GM19468 (cell line): ENCODE data around the gene GNA12.
A peak's percentile ranks its signal among the peaks of the same experiment; 100 is the strongest.

ENCODE experiments used
- ATAC-seq: cut with Tn5 transposase; IDR thresholded peaks from one replicate; pipeline ENCODE4 v1.9.1; 2021; ENCODE audit warnings: mild to moderate bottlenecking, moderate library complexity, moderate number of reproducible peaks; ENCODE audit not compliant: unreplicated experiment; ENCODE audit errors: extremely low read depth

The GNA12 gene

DNA sequence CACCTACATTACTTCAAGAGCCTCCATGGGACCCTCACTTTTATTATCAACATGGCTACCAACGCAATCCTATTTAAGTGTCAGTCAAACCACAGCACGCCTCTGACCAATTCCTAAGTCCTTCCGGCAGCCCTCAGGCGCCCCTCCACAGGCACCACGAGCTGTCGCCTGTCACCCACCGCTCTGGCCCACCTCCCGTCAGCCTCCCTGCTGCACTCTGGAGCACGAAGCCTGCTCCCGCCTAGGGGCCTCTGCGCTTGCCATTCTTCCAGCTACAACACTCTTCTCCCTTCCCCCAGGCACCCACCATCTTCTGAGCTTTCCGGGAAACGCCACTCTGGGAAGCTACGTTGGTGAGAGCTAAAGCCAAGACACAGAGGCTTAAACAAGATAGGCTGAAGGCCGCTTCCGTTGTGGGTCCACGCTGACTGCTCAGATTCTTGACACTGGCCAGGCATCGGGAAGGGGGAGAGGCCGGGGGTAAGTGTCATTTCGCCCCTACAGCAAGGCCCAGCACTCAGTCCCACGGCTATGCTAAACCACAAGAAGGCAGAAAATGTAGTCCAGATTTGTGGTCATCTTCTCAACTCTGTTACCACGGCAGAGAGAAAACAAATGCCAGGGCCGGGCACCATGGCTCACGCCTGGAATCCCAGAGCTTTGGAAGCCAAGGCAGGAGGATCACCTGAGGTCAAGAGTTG is 56.7 kb downstream of the GNA12 start:
- ATAC-seq: no peak

DNA sequence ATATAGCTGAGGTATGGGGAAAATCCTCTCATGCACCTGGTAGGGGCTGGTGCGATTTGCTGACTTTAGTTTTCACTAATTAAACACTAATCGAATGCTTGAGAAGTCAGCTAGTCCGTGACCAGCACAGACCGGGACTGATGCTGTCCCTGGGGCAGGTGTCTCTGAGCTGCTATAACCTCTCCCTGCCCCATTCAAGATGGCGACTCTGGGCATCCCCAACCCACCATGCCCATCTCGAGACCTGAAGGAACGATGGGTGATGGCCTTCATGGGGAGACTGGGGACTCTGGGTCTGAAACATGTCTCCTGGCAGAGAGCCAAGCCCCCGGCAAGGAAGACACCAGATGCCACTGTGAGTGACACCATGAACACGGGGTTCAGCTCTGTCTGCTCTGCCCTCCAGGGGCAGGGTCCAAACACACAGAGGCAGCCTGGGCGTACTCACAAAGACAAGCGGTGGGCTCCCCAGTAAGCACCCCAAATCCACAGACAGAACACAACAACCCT is 57.4 kb downstream of the GNA12 start:
- no peak for ATAC-seq

DNA sequence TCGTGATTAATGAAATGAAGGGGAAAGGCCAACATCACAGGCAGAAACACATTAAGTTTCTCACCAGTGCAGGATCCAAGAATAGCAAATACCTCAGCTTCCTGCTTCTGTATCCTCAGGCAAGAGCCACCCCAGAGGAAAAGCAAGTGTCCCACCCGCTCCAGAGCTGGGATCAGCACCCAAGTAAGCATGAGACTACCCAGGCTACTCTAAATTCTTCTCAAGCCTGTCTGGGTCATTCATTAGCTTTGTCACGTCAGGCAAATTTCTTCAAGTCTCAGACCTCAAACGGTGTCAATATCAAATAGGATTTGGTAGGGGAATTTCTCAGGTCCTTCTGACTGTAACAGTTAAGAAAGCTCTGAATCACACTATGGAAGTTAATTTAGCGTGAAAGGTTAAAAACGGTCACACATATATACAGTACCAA is 59.0 kb downstream of the GNA12 start:
- ATAC-seq: peak; percentile 24

DNA sequence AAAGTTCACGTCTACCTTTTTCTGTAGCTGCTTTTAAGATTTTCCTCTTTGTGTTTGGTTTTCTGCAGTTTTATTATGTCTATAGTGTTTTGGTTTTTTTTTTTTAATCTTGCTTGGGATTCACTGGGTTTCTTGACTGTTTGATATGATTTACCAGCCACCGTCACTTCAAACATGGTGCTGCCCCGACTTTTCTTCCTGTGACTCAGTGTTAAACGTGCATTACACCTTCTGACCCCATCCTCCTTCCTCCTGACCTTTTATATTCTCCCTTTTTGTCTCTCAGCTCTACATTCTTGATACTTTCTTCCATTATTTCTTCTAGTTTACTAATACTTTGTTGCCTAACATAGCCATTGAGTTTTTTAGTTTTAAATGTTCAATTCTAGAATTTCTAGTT is 61.5 kb downstream of the GNA12 start:
- no peak for ATAC-seq

DNA sequence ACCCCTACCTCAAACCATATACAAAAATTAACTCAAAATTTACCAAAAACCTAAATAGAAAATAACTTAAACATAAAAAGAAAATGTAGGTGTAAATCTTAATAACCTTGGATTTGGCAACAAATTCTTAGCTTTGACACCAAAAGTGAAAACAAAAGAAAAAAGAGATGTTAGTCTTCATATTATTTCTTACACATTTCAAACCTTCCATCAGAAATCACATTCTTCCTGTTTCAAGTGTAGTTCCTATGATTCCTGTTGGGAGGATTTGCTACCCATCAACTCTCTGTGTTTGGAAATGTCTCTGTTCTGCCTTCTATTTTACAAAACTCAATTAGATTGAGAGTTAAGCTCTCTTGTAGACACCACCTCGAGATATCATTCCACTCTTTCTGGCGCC is 62.0 kb downstream of the GNA12 start:
- ATAC-seq: no peak

DNA sequence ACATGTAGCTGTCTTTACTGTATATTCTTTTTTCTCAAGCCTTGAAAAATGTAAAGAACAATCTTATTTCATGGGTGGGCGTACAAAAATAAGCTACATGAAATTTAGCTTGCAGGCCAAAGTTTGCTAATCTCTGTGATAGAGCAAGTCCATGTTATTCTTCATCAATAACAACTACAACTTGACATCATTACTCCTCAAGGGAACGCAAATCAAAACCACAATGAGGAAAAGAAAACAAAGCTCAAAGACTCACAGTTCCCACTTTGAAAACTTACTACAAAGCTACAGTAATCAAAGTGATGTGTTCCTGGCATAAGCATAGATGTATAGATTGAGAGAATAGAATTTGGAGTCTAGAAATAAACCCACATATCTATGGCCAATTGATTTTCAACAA is 62.5 kb downstream of the GNA12 start:
- ATAC-seq: no peak

DNA sequence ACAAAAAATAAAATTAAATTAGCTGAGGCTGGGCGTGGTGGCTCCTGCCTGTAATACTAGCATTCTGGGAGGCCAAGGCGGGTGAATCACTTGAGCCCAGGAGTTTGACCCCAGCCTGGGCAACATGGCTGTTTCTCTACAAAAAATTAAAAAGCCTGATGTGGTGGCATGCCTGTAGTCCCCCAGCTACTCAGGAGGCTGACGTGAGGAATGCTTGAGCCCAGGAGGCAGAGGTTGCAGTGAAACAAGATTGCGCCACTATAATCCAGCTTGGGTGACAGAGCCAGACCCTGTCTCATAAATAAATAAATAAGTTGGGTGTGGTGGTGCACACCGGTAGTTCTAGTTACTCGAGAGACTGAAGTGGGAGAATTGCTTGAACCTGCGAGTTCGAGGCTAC is 65.1 kb downstream of the GNA12 start:
- ATAC-seq: no peak

DNA sequence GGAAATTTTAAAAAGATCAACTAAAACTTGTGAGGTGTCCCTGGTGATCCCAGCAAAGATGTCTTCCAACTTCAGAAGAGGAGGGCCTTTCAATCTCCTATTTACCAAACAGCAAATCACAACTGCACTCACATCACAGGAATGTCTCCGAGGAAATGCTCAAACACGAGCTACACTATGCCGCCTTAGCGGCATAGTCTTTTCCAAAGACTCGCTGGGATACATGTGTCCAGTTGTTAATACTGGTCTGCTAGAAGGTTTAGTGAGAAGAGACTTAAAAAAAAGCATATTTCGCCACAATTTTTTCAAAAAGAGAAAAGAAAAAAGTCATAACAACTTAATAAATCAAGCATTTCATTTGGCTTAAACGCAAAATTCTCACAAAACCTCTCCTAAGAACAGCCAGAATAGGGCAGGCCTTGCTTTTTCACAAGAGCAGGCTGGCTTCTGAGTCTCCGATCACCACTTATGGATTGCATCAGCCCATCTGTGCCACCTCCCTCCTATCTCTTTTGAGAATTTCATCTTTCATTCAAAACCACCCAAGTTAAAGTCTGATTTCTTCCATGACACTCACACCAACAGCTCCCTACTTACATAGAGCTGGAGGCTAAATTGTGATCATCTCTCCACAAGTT is 66.1 kb downstream of the GNA12 start:
- no peak for ATAC-seq

DNA sequence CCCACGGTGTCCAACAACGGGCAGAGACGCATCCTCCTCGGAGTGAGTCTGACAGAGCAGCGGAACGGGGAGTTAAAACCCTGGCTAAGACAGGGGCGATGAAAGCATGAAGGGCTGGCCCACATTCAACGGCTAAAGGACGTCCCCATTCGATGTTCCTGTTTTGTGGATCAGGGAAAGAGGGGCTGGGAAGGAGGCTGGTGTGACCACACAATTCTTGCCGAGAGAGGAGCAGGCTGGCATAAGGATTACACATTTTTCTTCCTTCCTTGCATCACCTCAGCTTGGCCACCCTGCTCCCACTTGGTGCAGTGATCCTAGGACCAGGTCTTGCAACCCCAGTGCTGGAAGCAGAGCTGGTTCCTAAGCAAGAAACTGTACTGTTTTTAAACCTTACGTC is 67.7 kb downstream of the GNA12 start:
- no peak for ATAC-seq

DNA sequence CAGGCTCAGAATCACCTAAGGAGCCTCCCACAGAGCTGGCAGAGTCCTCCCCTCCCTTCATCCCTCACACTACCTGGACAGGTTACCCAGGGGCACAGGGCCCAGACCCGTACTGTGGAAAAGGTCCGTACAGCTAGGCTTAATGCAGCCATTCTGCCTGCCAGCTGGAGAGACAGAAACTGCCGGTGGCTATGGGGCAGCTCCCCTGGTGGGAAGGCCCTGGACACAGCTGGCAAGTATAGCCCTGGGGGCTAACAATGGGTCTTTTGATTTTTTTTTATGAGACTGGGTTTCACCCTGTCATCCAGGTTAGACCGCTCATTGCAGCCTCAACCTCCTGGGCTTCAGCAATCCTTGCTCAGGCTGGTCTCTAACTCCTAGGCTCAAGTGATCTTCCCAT is 68.3 kb downstream of the GNA12 start:
- no peak for ATAC-seq

DNA sequence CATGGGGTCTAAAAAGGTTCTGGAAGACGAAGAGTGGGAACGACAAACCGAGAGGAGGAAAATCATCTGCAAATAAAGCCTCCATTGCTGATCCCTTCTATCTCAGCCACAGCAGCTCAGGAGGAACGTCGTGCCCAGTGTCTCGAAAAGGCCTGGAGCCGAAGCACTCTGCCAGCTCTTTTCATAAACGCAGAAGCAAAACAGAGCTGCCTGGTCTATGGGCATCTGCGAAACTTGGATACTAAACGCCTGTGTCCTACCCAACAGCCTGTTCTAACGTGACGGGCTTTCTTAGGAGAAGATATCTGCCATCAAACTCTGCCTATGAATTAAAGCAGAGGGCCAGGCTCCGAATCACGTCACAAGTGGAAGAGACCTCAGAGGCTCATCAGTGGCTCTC is 68.7 kb downstream of the GNA12 start:
- no peak for ATAC-seq

DNA sequence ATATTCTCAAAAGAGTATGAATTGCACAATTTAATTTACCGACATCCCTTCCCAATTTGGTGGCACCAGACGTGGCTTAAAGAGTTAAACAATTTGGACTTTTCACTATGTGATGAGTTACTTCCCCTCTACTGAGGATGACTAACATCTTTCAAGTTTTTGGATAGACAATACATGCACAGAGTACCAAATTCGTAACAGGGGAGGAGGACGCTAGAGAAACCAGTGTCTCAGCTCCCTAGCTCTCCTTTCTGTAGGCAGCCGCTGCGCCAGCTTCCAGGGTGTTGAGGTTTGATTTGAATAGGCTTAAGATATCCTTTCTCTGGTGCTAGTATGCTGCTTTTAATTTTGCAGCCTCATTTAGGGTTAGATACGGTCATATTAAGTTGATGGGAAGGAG is 69.2 kb downstream of the GNA12 start:
- ATAC-seq: no peak

DNA sequence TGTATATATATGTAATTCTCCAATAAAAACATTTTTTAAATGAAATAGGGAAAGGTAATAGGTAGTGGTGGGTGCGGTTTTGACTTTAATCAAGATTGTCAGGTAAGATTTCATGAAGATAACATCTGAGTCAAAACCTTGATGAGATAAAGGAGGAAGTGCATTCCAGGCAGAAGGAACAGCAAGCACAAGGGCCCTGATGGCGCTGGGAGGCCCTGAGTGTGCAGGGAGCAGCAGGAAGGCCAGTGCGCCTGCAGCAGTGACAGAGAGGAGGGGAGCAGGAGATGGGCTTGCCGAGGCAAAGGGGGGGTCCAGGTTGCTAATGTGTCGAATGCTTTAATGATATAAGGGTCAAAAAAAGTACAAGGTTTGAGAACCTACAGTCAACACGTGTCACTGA is 69.8 kb downstream of the GNA12 start:
- ATAC-seq: no peak

DNA sequence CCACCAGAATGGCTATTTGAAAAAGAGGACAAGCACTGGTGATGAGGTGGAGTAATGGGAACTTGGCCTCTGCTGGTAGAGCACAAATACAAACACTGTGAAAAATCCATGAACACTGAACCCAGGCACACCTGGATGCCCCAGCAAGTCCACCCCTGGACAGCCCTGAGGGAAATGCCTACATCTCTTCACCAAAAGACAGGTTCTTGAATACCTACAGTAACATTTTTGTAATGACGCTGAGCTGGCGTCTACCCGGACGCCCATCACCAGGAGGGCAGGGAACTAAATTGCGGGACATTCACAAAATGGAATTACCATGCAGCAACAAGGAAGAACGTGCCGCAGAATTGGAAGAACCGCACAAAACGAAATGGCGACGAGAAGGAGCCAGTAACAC is 70.5 kb downstream of the GNA12 start:
- no peak for ATAC-seq

DNA sequence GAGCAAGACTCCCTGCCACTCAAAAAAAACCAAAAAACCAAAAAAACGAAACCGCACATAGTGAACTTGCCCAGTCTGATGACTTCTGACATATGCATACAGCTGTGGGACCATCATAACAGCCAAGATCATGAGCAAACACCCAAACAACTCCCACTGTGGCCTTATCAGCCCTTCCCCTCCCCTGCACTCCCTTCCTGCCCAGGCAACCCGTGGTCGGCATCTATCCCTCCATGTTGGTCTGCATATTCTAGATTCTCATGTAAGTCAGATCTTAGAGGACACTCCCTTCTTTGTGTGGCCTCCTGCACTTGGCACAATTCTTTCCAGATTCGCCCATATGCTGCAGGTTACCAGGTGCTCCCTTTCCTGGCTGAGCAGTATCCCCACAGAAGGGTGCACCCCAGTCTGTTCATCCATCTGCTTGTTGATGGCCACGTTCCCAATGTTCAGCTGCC is 72.8 kb downstream of the GNA12 start:
- ATAC-seq: no peak

DNA sequence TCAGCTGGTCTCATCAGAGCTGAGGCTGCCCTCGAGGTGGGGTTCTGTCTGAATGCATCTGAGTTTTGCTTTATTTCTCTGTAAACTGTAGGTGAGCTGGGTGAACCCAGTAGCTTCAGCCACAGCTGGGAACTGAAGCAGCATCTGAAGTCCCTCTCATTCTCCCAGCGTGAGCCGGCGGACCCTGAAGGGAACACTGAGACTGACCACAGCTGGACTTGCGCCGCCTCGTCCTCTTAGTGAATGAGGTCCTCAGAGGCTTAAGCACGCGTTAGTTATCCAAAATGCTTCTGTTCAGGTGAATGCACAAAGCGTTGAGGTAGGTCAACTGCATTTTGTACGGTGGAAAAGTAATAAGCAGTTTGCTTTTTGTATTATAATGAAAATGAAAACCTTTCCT is 79.5 kb downstream of the GNA12 start:
- no peak for ATAC-seq

DNA sequence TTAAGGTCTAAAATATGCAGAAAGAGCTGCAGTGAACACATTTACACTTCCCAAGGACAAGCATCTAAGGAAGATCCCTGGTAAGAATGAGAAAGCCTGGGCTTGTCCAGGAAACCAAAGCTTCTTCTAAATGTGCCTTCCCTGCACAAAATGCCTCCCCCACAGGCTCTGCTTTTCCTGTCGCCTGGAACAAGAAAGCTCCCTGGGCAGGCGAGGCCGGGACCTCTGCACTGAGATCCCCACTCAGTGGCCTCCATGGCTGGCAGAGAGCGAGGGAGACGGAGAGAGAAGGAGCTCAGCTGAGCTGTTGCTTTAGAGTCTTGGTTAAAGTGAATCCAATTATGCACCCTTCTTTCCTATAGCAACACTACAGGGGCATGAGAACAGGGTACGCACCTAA is 80.5 kb downstream of the GNA12 start:
- ATAC-seq: no peak

DNA sequence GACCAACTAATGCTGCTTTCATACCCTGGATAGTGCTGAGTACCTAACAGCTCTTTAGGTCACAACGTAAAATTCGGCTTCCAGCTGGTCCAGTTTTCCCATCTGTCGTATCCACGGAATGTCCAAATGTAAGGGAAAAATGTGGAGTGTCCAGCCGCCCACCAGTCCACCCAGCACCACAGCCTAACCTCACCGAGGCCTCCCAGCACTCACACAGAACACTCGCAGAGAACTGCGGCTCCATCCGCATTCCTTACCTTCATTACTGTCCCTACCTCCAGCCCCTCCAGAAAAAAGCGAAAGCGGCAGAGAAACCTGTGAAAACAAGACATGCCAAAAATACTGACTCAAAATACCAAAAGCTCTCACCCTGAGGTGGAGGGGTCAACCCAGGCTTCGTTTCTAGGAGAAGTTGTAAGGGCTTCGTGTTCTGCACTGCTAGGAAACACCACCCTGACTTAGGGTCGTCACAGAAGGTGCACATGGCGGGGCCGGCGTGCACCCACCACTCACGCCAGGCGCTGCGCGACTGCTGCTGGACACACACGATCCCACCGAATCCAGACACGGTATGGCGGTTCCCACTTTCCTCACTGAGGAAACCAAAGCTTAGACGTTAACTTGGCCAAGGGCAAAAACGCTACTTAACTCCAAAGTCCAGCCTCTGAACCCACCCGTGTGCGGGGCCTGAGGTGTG is 82.2 kb downstream of the GNA12 start:
- ATAC-seq: no peak

DNA sequence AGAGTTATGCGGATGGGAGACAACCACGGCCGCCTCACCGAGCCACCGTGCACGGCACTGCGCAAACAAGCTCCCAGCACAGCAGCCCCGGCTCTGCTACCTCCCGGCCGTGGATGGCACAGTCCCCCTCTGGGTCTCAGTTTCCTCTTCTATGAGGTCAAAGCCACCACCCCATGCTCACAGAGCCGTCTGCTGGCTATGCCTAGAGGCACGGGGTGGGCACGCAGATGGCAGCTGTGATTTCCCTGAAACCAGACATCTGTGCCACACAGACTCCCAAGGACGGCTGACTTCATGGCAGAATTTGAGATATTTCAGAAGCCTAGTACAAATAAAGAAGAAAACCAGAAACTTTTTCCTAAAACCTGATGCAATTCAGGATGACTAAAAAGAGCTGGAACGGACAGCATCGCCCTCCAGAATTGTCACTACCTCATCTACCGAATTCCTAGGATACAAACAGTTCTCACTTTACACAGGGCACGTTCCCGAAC is 82.9 kb downstream of the GNA12 start:
- ATAC-seq: no peak

DNA sequence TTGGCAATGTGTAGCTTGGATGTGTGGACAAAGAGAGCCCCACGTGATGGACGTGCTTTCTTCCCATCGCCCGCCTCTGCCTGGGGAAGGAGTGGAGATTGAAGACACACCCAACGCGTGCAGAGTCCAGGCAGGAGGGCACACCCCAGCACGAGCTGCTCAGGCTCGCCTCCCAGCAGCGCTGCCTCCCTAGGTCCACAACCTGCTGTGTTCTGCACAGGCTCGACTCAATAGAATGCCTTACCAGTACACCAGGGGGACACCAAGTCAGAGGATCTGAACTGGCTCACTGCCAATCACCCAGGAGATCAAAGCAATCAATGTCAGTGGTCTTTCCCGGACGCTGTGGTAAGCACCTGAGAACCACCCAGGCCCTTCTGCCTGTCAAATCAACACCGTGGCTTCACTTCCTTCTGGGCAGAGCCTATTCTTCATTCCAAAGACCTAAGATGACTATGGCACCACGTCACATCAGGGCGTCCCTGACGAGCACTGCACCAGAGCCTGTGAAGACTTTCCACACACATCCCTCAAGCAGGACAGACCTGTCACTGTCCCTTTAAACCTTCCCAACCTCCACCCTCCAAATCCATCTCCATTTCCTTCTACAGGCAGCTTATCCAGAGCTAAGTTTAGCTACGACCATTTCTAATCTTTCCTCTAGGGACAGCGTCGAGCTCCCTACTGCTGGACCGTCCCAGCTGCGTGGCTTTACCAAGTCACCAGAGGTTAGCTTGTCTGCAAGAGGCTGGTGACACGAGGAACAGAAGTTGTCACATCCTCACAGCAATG is 83.8 kb downstream of the GNA12 start:
- no peak for ATAC-seq
